Neural cell (in vitro differentiated cells): Measurements from ENCODE around the gene C1orf105. TPM values are rescaled to one million over a fixed set of nuclear protein-coding genes. Genes with fewer than 3 reads are reported as not detected.

Experiments
- H2AFZ ChIP-seq: fragments of 200-600, 300-800 bp; sonication (generic), shearing (Covaris generic); 2 replicates; pipeline ENCODE4 v1.6.0; 2014; ENCODE audit warnings: low read depth, mild to moderate bottlenecking, antibody characterized with exemption, low read length, moderate library complexity
- H3F3A ChIP-seq: fragments of 200-600 bp; shearing (Covaris generic); 2 replicates; pipeline ENCODE4 v1.6.1; 2016; ENCODE audit warnings: mild to moderate bottlenecking, moderate library complexity, mixed read lengths, antibody characterized with exemption, low read length; ENCODE audit not compliant: insufficient read depth, poor library complexity, severe bottlenecking
- H3K27ac ChIP-seq: fragments of 200-600, 300-800 bp; sonication (generic), shearing (Covaris generic); 2 replicates; pipeline ENCODE4 v1.5.1; 2014; ENCODE audit warnings: mild to moderate bottlenecking, low read length, moderate library complexity
- H3K27me3 ChIP-seq: fragments of 300-800, 200-600 bp; sonication (generic), shearing (Covaris generic); 2 replicates; pipeline ENCODE4 v1.6.0; 2014; ENCODE audit warnings: mild to moderate bottlenecking, low read depth, low read length, moderate library complexity; ENCODE audit not compliant: insufficient read depth
- H3K36me3 ChIP-seq: fragments of 300-800, 200-600 bp; sonication (generic), shearing (Covaris generic); 2 replicates; pipeline ENCODE4 v1.5.1; 2014; ENCODE audit warnings: mild to moderate bottlenecking, antibody characterized with exemption, low read length, moderate library complexity; ENCODE audit not compliant: insufficient read depth
- H3K4me2 ChIP-seq: fragments of 300-800, 200-600 bp; sonication (generic), shearing (Covaris generic); 2 replicates; pipeline ENCODE4 v1.6.0; 2014; ENCODE audit warnings: mild to moderate bottlenecking, low read length
- H3K4me3 ChIP-seq: fragments of 300-800, 200-600 bp; sonication (generic), shearing (Covaris generic); 2 replicates; pipeline ENCODE4 v1.5.1; 2014; ENCODE audit warnings: mild to moderate bottlenecking, low read length, moderate library complexity
- H3K79me2 ChIP-seq: fragments of 200-600 bp; shearing (Covaris generic); replicated peaks from 2 replicates; pipeline ENCODE4 v1.6.0; 2014; ENCODE audit warnings: mild to moderate bottlenecking, low read length, moderate library complexity; ENCODE audit not compliant: insufficient read depth
- H3K9ac ChIP-seq: fragments of 300-800, 200-600 bp; sonication (generic), shearing (Covaris generic); 2 replicates; pipeline ENCODE4 v1.6.1; 2016; ENCODE audit warnings: mild to moderate bottlenecking, low read length, mixed read lengths
- H3K9me2 ChIP-seq: fragments of 200-600 bp; shearing (Covaris generic); 2 replicates; pipeline ENCODE4 v1.6.1; 2016; ENCODE audit warnings: mild to moderate bottlenecking, low read length, mixed read lengths; ENCODE audit not compliant: insufficient read depth
- H3K9me3 ChIP-seq: fragments of 200-600, 300-800 bp; sonication (generic), shearing (Covaris generic); 2 replicates; pipeline ENCODE4 v1.6.1; 2016; ENCODE audit warnings: mild to moderate bottlenecking, mixed run types, low read length, moderate library complexity, mixed read lengths
- H4K20me1 ChIP-seq: fragments of 200-600 bp; shearing (Covaris generic); 2 replicates; pipeline ENCODE4 v1.6.1; 2016; ENCODE audit warnings: mild to moderate bottlenecking, mixed run types; ENCODE audit not compliant: insufficient read depth
- EP300 ChIP-seq: fragments of 450-650 bp; conservative IDR thresholded peaks from 2 replicates; pipeline ENCODE4 v1.6.1; 2014; ENCODE audit warnings: antibody characterized with exemption, mild to moderate bottlenecking, moderate library complexity; ENCODE audit not compliant: poor library complexity, severe bottlenecking
- EZH2 ChIP-seq: fragments of 200-600, 300-800 bp; shearing (Covaris generic), sonication (generic); IDR thresholded peaks from 2 replicates; pipeline ENCODE4 v1.6.1; 2014; ENCODE audit warnings: antibody characterized with exemption, low read length, borderline replicate concordance, mild to moderate bottlenecking; ENCODE audit not compliant: insufficient read depth, poor library complexity, severe bottlenecking
- MXI1 ChIP-seq: fragments of 450-650 bp; conservative IDR thresholded peaks from 2 replicates; pipeline ENCODE4 v1.6.1; 2014; ENCODE audit warnings: antibody characterized with exemption, mild to moderate bottlenecking; ENCODE audit not compliant: poor library complexity, severe bottlenecking
- POLR2AphosphoS5 ChIP-seq: IDR thresholded peaks from 2 replicates; pipeline ENCODE4 v1.6.1; 2012
- RAD21 ChIP-seq: fragments of 450-650 bp; conservative IDR thresholded peaks from 2 replicates; pipeline ENCODE4 v1.6.1; 2014; ENCODE audit warnings: antibody characterized with exemption, mild to moderate bottlenecking, moderate library complexity
- SMC3 ChIP-seq: fragments of 450-650 bp; conservative IDR thresholded peaks from 2 replicates; pipeline ENCODE4 v1.6.1; 2014; ENCODE audit warnings: antibody characterized with exemption, mild to moderate bottlenecking, moderate library complexity; ENCODE audit not compliant: poor library complexity
- TAF1 ChIP-seq: IDR thresholded peaks from 2 replicates; pipeline ENCODE4 v1.6.1; 2012; ENCODE audit warnings: low read depth
- polyA plus RNA-seq: library from polyadenylated mRNA; depleted of rRNA; stranded (reverse); fragments of >200 nt; gene quantifications from 2 replicates; pipeline ENCODE4 v1.2.3, GENCODE V29; 2014
- TF ChIP-seq, protein P1 (sequence below): IDR thresholded peaks from 2 replicates; pipeline ENCODE4 v1.6.1; 2012; ENCODE audit warnings: borderline replicate concordance
- TF ChIP-seq, protein P2 (sequence below): fragments of 450-650 bp; IDR thresholded peaks from 2 replicates; pipeline ENCODE4 v1.5.1; 2014; ENCODE audit warnings: antibody characterized with exemption, mild to moderate bottlenecking, moderate library complexity; ENCODE audit not compliant: poor library complexity, severe bottlenecking

Gene C1orf105
- polyA plus RNA-seq, 1 donor from 2014 or later = not detected

DNA sequence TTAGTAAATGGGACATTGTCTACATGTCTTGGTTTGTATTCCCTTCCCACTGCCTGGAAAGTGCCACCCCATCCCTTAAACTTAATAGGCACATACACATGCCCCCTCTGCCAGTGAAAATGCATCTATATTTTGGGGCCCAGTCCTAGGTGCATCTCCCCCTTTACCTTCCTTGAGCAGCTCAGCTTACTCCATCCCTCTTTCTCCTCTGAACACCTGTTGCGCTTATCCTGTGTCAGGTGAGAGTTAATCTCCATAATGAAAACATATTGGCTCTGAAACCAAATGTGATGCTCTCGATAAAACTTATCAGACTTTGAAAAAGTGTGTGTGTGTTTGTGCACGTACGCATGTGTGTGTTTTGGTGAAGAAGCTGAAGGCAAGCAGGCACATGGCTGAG, 97.1 kb downstream of the C1orf105 start:
- Histone ChIP-seq H4K20me1 (no peaks in the 10 kb centered on the region), H3K4me2 (no peak overlapping the region), H3K9ac (no peak overlapping the region), H3F3A (no peaks in the 10 kb centered on the region), H3K9me3 (no peaks in the 10 kb centered on the region), H3K27ac (no peak overlapping the region), H3K36me3 (no peaks in the 10 kb centered on the region), H3K9me2 (no peaks in the 10 kb centered on the region), H3K27me3 (no peaks in the 10 kb centered on the region), H2AFZ (no peak overlapping the region), H3K4me3 (no peak overlapping the region), H3K79me2 (no peaks in the 10 kb centered on the region)
- TF ChIP-seq SMC3 (no peak), POLR2AphosphoS5 (no peak), EP300 (no peak), EZH2 (no peak), RAD21 (no peak), TAF1 (no peak), MXI1 (no peak)
- TF ChIP-seq, protein P1, sequence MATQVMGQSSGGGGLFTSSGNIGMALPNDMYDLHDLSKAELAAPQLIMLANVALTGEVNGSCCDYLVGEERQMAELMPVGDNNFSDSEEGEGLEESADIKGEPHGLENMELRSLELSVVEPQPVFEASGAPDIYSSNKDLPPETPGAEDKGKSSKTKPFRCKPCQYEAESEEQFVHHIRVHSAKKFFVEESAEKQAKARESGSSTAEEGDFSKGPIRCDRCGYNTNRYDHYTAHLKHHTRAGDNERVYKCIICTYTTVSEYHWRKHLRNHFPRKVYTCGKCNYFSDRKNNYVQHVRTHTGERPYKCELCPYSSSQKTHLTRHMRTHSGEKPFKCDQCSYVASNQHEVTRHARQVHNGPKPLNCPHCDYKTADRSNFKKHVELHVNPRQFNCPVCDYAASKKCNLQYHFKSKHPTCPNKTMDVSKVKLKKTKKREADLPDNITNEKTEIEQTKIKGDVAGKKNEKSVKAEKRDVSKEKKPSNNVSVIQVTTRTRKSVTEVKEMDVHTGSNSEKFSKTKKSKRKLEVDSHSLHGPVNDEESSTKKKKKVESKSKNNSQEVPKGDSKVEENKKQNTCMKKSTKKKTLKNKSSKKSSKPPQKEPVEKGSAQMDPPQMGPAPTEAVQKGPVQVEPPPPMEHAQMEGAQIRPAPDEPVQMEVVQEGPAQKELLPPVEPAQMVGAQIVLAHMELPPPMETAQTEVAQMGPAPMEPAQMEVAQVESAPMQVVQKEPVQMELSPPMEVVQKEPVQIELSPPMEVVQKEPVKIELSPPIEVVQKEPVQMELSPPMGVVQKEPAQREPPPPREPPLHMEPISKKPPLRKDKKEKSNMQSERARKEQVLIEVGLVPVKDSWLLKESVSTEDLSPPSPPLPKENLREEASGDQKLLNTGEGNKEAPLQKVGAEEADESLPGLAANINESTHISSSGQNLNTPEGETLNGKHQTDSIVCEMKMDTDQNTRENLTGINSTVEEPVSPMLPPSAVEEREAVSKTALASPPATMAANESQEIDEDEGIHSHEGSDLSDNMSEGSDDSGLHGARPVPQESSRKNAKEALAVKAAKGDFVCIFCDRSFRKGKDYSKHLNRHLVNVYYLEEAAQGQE = no peak
- TF ChIP-seq, protein P2, sequence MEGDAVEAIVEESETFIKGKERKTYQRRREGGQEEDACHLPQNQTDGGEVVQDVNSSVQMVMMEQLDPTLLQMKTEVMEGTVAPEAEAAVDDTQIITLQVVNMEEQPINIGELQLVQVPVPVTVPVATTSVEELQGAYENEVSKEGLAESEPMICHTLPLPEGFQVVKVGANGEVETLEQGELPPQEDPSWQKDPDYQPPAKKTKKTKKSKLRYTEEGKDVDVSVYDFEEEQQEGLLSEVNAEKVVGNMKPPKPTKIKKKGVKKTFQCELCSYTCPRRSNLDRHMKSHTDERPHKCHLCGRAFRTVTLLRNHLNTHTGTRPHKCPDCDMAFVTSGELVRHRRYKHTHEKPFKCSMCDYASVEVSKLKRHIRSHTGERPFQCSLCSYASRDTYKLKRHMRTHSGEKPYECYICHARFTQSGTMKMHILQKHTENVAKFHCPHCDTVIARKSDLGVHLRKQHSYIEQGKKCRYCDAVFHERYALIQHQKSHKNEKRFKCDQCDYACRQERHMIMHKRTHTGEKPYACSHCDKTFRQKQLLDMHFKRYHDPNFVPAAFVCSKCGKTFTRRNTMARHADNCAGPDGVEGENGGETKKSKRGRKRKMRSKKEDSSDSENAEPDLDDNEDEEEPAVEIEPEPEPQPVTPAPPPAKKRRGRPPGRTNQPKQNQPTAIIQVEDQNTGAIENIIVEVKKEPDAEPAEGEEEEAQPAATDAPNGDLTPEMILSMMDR = no peak

Other genes starting within 250 kb of the C1orf105 start
- 69.3 and 75.3 TPM in 2 replicates for gene PIGC, start 23.4 kb downstream of the C1orf105 start, polyA plus RNA-seq
- gene SUCO, start 112.5 kb downstream of the C1orf105 start, polyA plus RNA-seq = 43.4 and 45.5 TPM in 2 replicates
- gene FASLG, start 238.4 kb downstream of the C1orf105 start, polyA plus RNA-seq = not detected in 2 replicates